ENCODE results near the gene ABCF2.

Gene ABCF2

GRCh38 chr7:151181011-151181431, 46.0 kb downstream of the ABCF2 start:
- no peak for TF ChIP-seq CTCF (IDR thresholded peaks at IDR 0.05; ENCODE audit: borderline replicate concordance, insufficient read depth, low read depth, low read length)

GRCh38 chr7:151179946-151180345, 47.1 kb downstream of the ABCF2 start:
- no peak overlapping the region for H3K4me3 ChIP-seq (ENCODE audit: low read depth, low read length)
- TF ChIP-seq CTCF (IDR thresholded peaks at IDR 0.05; ENCODE audit: borderline replicate concordance, insufficient read depth, low read depth, low read length) = no peak

More at GRCh38 chr7:151181011-151181431, 46.0 kb downstream of the ABCF2 start:
- no peak overlapping the region for H3K4me3 ChIP-seq (ENCODE audit: low read depth, low read length)

- H3K4me3 ChIP-seq (ENCODE audit: low read depth, low read length) = no peak overlapping the region
- TF ChIP-seq CTCF (IDR thresholded peaks at IDR 0.05; ENCODE audit: borderline replicate concordance, insufficient read depth, low read depth, low read length) = no peak
Measured at GRCh38 chr7:151179287-151179860, 47.6 kb downstream of the ABCF2 start.

- no peak overlapping the region for H3K4me3 ChIP-seq (ENCODE audit: low read depth, low read length)
- no peak for TF ChIP-seq CTCF (IDR thresholded peaks at IDR 0.05; ENCODE audit: borderline replicate concordance, insufficient read depth, low read depth, low read length)
Measured at GRCh38 chr7:151178831-151179230, 48.2 kb downstream of the ABCF2 start.

GRCh38 chr7:151178236-151178635, 48.8 kb downstream of the ABCF2 start:
- TF ChIP-seq CTCF (IDR thresholded peaks at IDR 0.05; ENCODE audit: borderline replicate concordance, insufficient read depth, low read depth, low read length) = no peak
- H3K4me3 ChIP-seq (ENCODE audit: low read depth, low read length) = no peak overlapping the region

GRCh38 chr7:151177310-151177709, 49.7 kb downstream of the ABCF2 start:
- TF ChIP-seq CTCF (IDR thresholded peaks at IDR 0.05; ENCODE audit: borderline replicate concordance, insufficient read depth, low read depth, low read length) = no peak
- no peak overlapping the region for H3K4me3 ChIP-seq (ENCODE audit: low read depth, low read length)

GRCh38 chr7:151176401-151176800, 50.6 kb downstream of the ABCF2 start:
- no peak overlapping the region for H3K4me3 ChIP-seq (ENCODE audit: low read depth, low read length)
- no peak for TF ChIP-seq CTCF (IDR thresholded peaks at IDR 0.05; ENCODE audit: borderline replicate concordance, insufficient read depth, low read depth, low read length)
